Esophagus (tissue), 2 donors: ENCODE data around the gene RASGEF1B. TPM values are rescaled to one million over a fixed set of nuclear protein-coding genes. Genes with fewer than 3 reads are reported as not detected.

Experiments
- H3K27ac ChIP-seq, 2 donors: one replicate each; pipeline ENCODE4 v1.5.1; 2013; ENCODE audit warnings: low read depth in 2 of 2, mild to moderate bottlenecking in 2 of 2, inconsistent platforms in 1 of 2, low read length in 1 of 2, moderate library complexity in 1 of 2
- H3K27me3 ChIP-seq, 2 donors: one replicate each; pipeline ENCODE4 v1.6.1; 2013; ENCODE audit warnings: low read length in 2 of 2, control low read depth in 1 of 2, mild to moderate bottlenecking in 1 of 2; ENCODE audit not compliant: insufficient read depth in 2 of 2, control insufficient read depth in 1 of 2
- H3K36me3 ChIP-seq, 2 donors: one replicate each; pipeline ENCODE4 v1.6.1; 2013; ENCODE audit warnings: low read length in 1 of 2; ENCODE audit not compliant: control insufficient read depth in 2 of 2, insufficient read depth in 2 of 2
- H3K4me1 ChIP-seq, 2 donors: one replicate each; pipeline ENCODE4 v1.6.1; 2013; ENCODE audit warnings: low read length in 1 of 2; ENCODE audit not compliant: control insufficient read depth in 2 of 2, insufficient read depth in 2 of 2
- H3K4me3 ChIP-seq, 2 donors: one replicate each; pipeline ENCODE4 v1.5.1; 2013; ENCODE audit warnings: low read length in 2 of 2, mild to moderate bottlenecking in 2 of 2, low read depth in 1 of 2, moderate library complexity in 1 of 2
- H3K9me3 ChIP-seq, 2 donors: one replicate each; pipeline ENCODE4 v1.6.1; 2013; ENCODE audit warnings: mild to moderate bottlenecking in 2 of 2, low read depth in 1 of 2, low read length in 1 of 2, moderate library complexity in 1 of 2; ENCODE audit not compliant: control insufficient read depth in 2 of 2, insufficient read depth in 1 of 2
- WGBS, 2 donors: extraction: QIAGEN DNeasy Blood & Tissue Kit; methylation state at CpG; one replicate each; pipeline ENCODE4 v1.1.7; 2013; 5-methylcytosine and 5-hydroxymethylcytosine counted together
- polyA plus RNA-seq, 2 donors: library from polyadenylated mRNA; stranded (reverse); fragments of 200-250 nt; gene quantifications; one replicate each; pipeline ENCODE4 v1.2.3, GENCODE V29; 2013
- donor health status: healthy with polysubstance abuse.
- donor health status: Bipolar disorder and iron deficiency.

Gene RASGEF1B
- 10 to 100 TPM in 1 of 2 donors, 1 to 10 TPM in 1; 7.4 to 22.1 TPM for polyA plus RNA-seq

- WGBS, 2 donors, result 0 to 1% methylated on average over 53 to 71 of the region's 71 CpGs
- peak within 1 kb of the TSS; percentile 94 to 96 for H3K27ac ChIP-seq
- no peaks in the 10 kb centered on the region for H3K36me3 ChIP-seq
- peaks cover 2 to 5% of the 10 kb centered on the region in 2 donors for H3K4me1 ChIP-seq
- peak within 1 kb of the TSS; percentile 65 to 68 for H3K4me3 ChIP-seq
- no peaks in the 10 kb centered on the region for H3K9me3 ChIP-seq
- H3K27me3 ChIP-seq, result no peaks in the 10 kb centered on the region
Measured at GRCh38 chr4:81471588-81472280, at the start of gene RASGEF1B. RASGEF1B (minus strand) TSS chr4:81471907; CDS start chr4:81459508, 12,399 bp downstream.

- no peaks in the 10 kb centered on the region for H3K36me3 ChIP-seq
- no peak overlapping the region for H3K4me3 ChIP-seq
- WGBS, 2 donors, result 82 to 83% methylated on average over 6 of the region's 6 CpGs
- no peaks in the 10 kb centered on the region for H3K9me3 ChIP-seq
- no peak overlapping the region for H3K27ac ChIP-seq
- no peaks in the 10 kb centered on the region for H3K27me3 ChIP-seq
- H3K4me1 ChIP-seq, result no peaks in the 10 kb centered on the region
Measured at GRCh38 chr4:81519856-81520255, 48.1 kb upstream of the RASGEF1B start.

- H3K36me3 ChIP-seq, result no peaks in the 10 kb centered on the region
- H3K9me3 ChIP-seq, result no peaks in the 10 kb centered on the region
- 95% methylated on average over 3 of the region's 3 CpGs for WGBS, 2 donors
- H3K27ac ChIP-seq, result no peak overlapping the region
- H3K4me1 ChIP-seq, result no peaks in the 10 kb centered on the region
- H3K27me3 ChIP-seq, result no peaks in the 10 kb centered on the region
- no peak overlapping the region for H3K4me3 ChIP-seq
Measured at GRCh38 chr4:81519427-81519773, 47.7 kb upstream of the RASGEF1B start.

- no peaks in the 10 kb centered on the region for H3K4me1 ChIP-seq
- 80 to 84% methylated on average over 6 of the region's 6 CpGs for WGBS, 2 donors
- no peak overlapping the region for H3K4me3 ChIP-seq
- no peaks in the 10 kb centered on the region for H3K27me3 ChIP-seq
- H3K9me3 ChIP-seq, result no peaks in the 10 kb centered on the region
- H3K27ac ChIP-seq, result no peak overlapping the region
- no peaks in the 10 kb centered on the region for H3K36me3 ChIP-seq
Measured at GRCh38 chr4:81518762-81519426, 47.2 kb upstream of the RASGEF1B start.

- Histone ChIP-seq H3K27me3 (no peaks in the 10 kb centered on the region), H3K36me3 (no peaks in the 10 kb centered on the region), H3K4me1 (no peaks in the 10 kb centered on the region), H3K9me3 (no peaks in the 10 kb centered on the region), H3K4me3 (no peak overlapping the region), H3K27ac (no peak overlapping the region)
- 90% methylated on average over 6 of the region's 6 CpGs for WGBS, 2 donors
Measured at GRCh38 chr4:81516241-81516640, 44.5 kb upstream of the RASGEF1B start.

- H3K36me3 ChIP-seq, result no peaks in the 10 kb centered on the region
- H3K27me3 ChIP-seq, result no peaks in the 10 kb centered on the region
- no peaks in the 10 kb centered on the region for H3K9me3 ChIP-seq
- WGBS, 2 donors, result 60 to 70% methylated on average over 4 of the region's 4 CpGs
- H3K4me3 ChIP-seq, result no peak overlapping the region
- no peaks in the 10 kb centered on the region for H3K4me1 ChIP-seq
- no peak overlapping the region for H3K27ac ChIP-seq
Measured at GRCh38 chr4:81512757-81513501, 41.2 kb upstream of the RASGEF1B start.

GRCh38 chr4:81512001-81512756 lies 40.5 kb upstream of the RASGEF1B start:
- no peak overlapping the region for H3K27ac ChIP-seq
- no peaks in the 10 kb centered on the region for H3K4me1 ChIP-seq
- no peaks in the 10 kb centered on the region for H3K27me3 ChIP-seq
- WGBS, 2 donors, result 72 to 84% methylated on average over 4 of the region's 4 CpGs
- H3K36me3 ChIP-seq, result no peaks in the 10 kb centered on the region
- no peaks in the 10 kb centered on the region for H3K9me3 ChIP-seq
- no peak overlapping the region for H3K4me3 ChIP-seq

GRCh38 chr4:81510643-81511178 lies 39.0 kb upstream of the RASGEF1B start:
- 88 to 89% methylated on average over 3 of the region's 3 CpGs for WGBS, 2 donors
- H3K4me1 ChIP-seq, result no peaks in the 10 kb centered on the region
- H3K27me3 ChIP-seq, result no peaks in the 10 kb centered on the region
- H3K4me3 ChIP-seq, result no peak overlapping the region
- H3K27ac ChIP-seq, result no peak overlapping the region
- H3K9me3 ChIP-seq, result no peaks in the 10 kb centered on the region
- H3K36me3 ChIP-seq, result no peaks in the 10 kb centered on the region

- H3K36me3 ChIP-seq, result no peaks in the 10 kb centered on the region
- no peak overlapping the region for H3K27ac ChIP-seq
- H3K9me3 ChIP-seq, result no peaks in the 10 kb centered on the region
- no peaks in the 10 kb centered on the region for H3K27me3 ChIP-seq
- H3K4me3 ChIP-seq, result no peak overlapping the region
- H3K4me1 ChIP-seq, result no peaks in the 10 kb centered on the region
- 77 to 82% methylated on average over 7 of the region's 7 CpGs for WGBS, 2 donors
Measured at GRCh38 chr4:81509822-81510221, 38.1 kb upstream of the RASGEF1B start.
